Ishikawa (cell line): ENCODE results near the gene ARHGAP45.

Experiments used
- CEBPB ChIP-seq: IDR thresholded peaks from 2 replicates; pipeline ENCODE4 v1.6.1; 2012
- CREB1 ChIP-seq: IDR thresholded peaks from 2 replicates; pipeline ENCODE4 v1.6.1; 2012; ENCODE audit warnings: low read depth
- EGR1 ChIP-seq: IDR thresholded peaks from 2 replicates; pipeline ENCODE4 v1.6.1; 2012
- EP300 ChIP-seq: IDR thresholded peaks from 2 replicates; pipeline ENCODE4 v1.6.1; 2012; ENCODE audit warnings: borderline replicate concordance
- FOXM1 ChIP-seq: IDR thresholded peaks from 2 replicates; pipeline ENCODE4 v1.6.1; 2012; ENCODE audit warnings: low read depth, borderline replicate concordance
- MAX ChIP-seq: IDR thresholded peaks from 2 replicates; pipeline ENCODE4 v1.6.1; 2012
- NFIC ChIP-seq: IDR thresholded peaks from 2 replicates; pipeline ENCODE4 v1.6.1; 2012
- RAD21 ChIP-seq: IDR thresholded peaks from 2 replicates; pipeline ENCODE4 v1.6.1; 2012; ENCODE audit warnings: low read depth
- REST ChIP-seq: IDR thresholded peaks from 2 replicates; pipeline ENCODE4 v1.6.1; 2012; ENCODE audit warnings: low read depth, mild to moderate bottlenecking
- TAF1 ChIP-seq: IDR thresholded peaks from 2 replicates; pipeline ENCODE4 v1.6.1; 2012; ENCODE audit warnings: low read depth, mild to moderate bottlenecking
- TCF12 ChIP-seq: IDR thresholded peaks from 2 replicates; pipeline ENCODE4 v1.6.1; 2012; ENCODE audit warnings: low read depth
- TEAD4 ChIP-seq: IDR thresholded peaks from 2 replicates; pipeline ENCODE4 v1.6.1; 2012
- USF1 ChIP-seq: IDR thresholded peaks from 2 replicates; pipeline ENCODE4 v1.6.1; 2012
- YY1 ChIP-seq: IDR thresholded peaks from 2 replicates; pipeline ENCODE4 v1.6.1; 2012; ENCODE audit warnings: low read depth
- ZBTB7A ChIP-seq: IDR thresholded peaks from 2 replicates; pipeline ENCODE4 v1.6.1; 2012; ENCODE audit warnings: low read depth

ARHGAP45 gene

GRCh38 chr19:1049800-1050199 is 17.2 kb upstream of the ARHGAP45 start:
- TF ChIP-seq TEAD4 (no peak), CEBPB (no peak), TCF12 (no peak)

GRCh38 chr19:1050989-1051788 is 15.8 kb upstream of the ARHGAP45 start:
- TF ChIP-seq YY1 (no peak), FOXM1 (no peak), CEBPB (no peak), TCF12 (no peak), TEAD4 (no peak), TAF1 (no peak), USF1 (no peak), CREB1 (no peak), MAX (no peak), REST (no peak), NFIC (no peak), ZBTB7A (no peak), RAD21 (no peak), EGR1 (no peak), EP300 (no peak)

GRCh38 chr19:1051791-1052190 is 15.2 kb upstream of the ARHGAP45 start:
- TF ChIP-seq CREB1 (no peak), USF1 (no peak), EGR1 (no peak), MAX (no peak), REST (no peak), TCF12 (no peak), FOXM1 (no peak), NFIC (no peak), TAF1 (no peak), YY1 (no peak), CEBPB (no peak), TEAD4 (no peak), RAD21 (no peak), EP300 (no peak), ZBTB7A (no peak)

GRCh38 chr19:1052349-1052975 is 14.5 kb upstream of the ARHGAP45 start:
- TF ChIP-seq TAF1 (no peak), FOXM1 (no peak), YY1 (no peak), CEBPB (no peak), EGR1 (no peak), TCF12 (no peak)

GRCh38 chr19:1053176-1054101 is 13.5 kb upstream of the ARHGAP45 start:
- TF ChIP-seq USF1: no peak
- no peak for TF ChIP-seq FOXM1
- TF ChIP-seq RAD21: no peak
- TF ChIP-seq CEBPB: no peak
- no peak for TF ChIP-seq ZBTB7A
- no peak for TF ChIP-seq EP300
- TF ChIP-seq TAF1: no peak
- TF ChIP-seq TCF12: no peak
- no peak for TF ChIP-seq MAX
- no peak for TF ChIP-seq REST
- TF ChIP-seq EGR1: no peak
- no peak for TF ChIP-seq TEAD4
- TF ChIP-seq NFIC: no peak
- TF ChIP-seq YY1: no peak
- no peak for TF ChIP-seq CREB1
